KG1 (cell line): ENCODE results near the gene CFC1.
"Not testable (repeated sequence)": the region's sequence is repeated elsewhere in the genome, so short reads cannot be mapped to it uniquely, and the experiment has no call there.

Source experiments
- DNase-seq: peaks from one replicate; lab custom pipeline; 2025; lab: John Stamatoyannopoulos, UW

The CFC1 gene

GRCh38 chr2:130583582-130583981, 15.8 kb downstream of the CFC1 start:
- DNase-seq: not testable (repeated sequence)

- DNase-seq: not testable (repeated sequence)
Observed at GRCh38 chr2:130582970-130583369, 16.4 kb downstream of the CFC1 start.

GRCh38 chr2:130581491-130581890, 17.9 kb downstream of the CFC1 start:
- not testable (repeated sequence) for DNase-seq

- DNase-seq: not testable (repeated sequence)
Observed at GRCh38 chr2:130579121-130579520, 20.3 kb downstream of the CFC1 start.

- DNase-seq: not testable (repeated sequence)
Observed at GRCh38 chr2:130577559-130577958, 21.8 kb downstream of the CFC1 start.

- DNase-seq: not testable (repeated sequence)
Observed at GRCh38 chr2:130576209-130576784, 23.1 kb downstream of the CFC1 start.

- DNase-seq: not testable (repeated sequence)
Observed at GRCh38 chr2:130574230-130574629, 25.1 kb downstream of the CFC1 start.

GRCh38 chr2:130571929-130572328, 27.4 kb downstream of the CFC1 start:
- not testable (repeated sequence) for DNase-seq

- DNase-seq: not testable (repeated sequence)
Observed at GRCh38 chr2:130566165-130566564, 33.2 kb downstream of the CFC1 start.

- DNase-seq: not testable (repeated sequence)
Observed at GRCh38 chr2:130556441-130556840, 42.9 kb downstream of the CFC1 start.

GRCh38 chr2:130554178-130554577, 45.2 kb downstream of the CFC1 start:
- not testable (repeated sequence) for DNase-seq

- not testable (repeated sequence) for DNase-seq
Observed at GRCh38 chr2:130549475-130549874, 49.9 kb downstream of the CFC1 start.

GRCh38 chr2:130548418-130548817, 51.0 kb downstream of the CFC1 start:
- DNase-seq: not testable (repeated sequence)

- not testable (repeated sequence) for DNase-seq
Observed at GRCh38 chr2:130544978-130545377, 54.4 kb downstream of the CFC1 start.

- DNase-seq: not testable (repeated sequence)
Observed at GRCh38 chr2:130543785-130544528, 55.4 kb downstream of the CFC1 start.

- not testable (repeated sequence) for DNase-seq
Observed at GRCh38 chr2:130542789-130543188, 56.6 kb downstream of the CFC1 start.
